Activated CD4-positive, CD25-positive, alpha-beta regulatory T cell treated with anti-CD3 and anti-CD28 coated beads, Interleukin-2, amount 50 U/mL, for 72 hours (primary cell): ENCODE measurements around the gene ACAP2.

Experiments
- DNase-seq: peaks from one replicate; pipeline ENCODE4 v3.0.0; 2021

Gene ACAP2

GRCh38 chr3:195258449-195259153 is 184.2 kb downstream of the ACAP2 start:
- DNase-seq, result no peak

GRCh38 chr3:195257454-195258448 is 185.1 kb downstream of the ACAP2 start:
- DNase-seq, result no peak

GRCh38 chr3:195256639-195257453 is 186.0 kb downstream of the ACAP2 start:
- no peak for DNase-seq

GRCh38 chr3:195255571-195256501 is 187.0 kb downstream of the ACAP2 start:
- DNase-seq, result no peak

GRCh38 chr3:195255176-195255500 is 187.7 kb downstream of the ACAP2 start:
- DNase-seq, result no peak

GRCh38 chr3:195254454-195255175 is 188.2 kb downstream of the ACAP2 start:
- DNase-seq, result no peak

- DNase-seq, result no peak
Observed at GRCh38 chr3:195253923-195254432, 188.8 kb downstream of the ACAP2 start.

GRCh38 chr3:195251336-195252065 is 191.3 kb downstream of the ACAP2 start:
- DNase-seq, result no peak

GRCh38 chr3:195250473-195251251 is 192.2 kb downstream of the ACAP2 start:
- no peak for DNase-seq

GRCh38 chr3:195249858-195250464 is 192.9 kb downstream of the ACAP2 start:
- DNase-seq, result no peak

- no peak for DNase-seq
Observed at GRCh38 chr3:195249057-195249770, 193.6 kb downstream of the ACAP2 start.

GRCh38 chr3:195248281-195248680 is 194.5 kb downstream of the ACAP2 start:
- no peak for DNase-seq

- DNase-seq, result no peak
Observed at GRCh38 chr3:195247863-195248189, 195.0 kb downstream of the ACAP2 start.

- DNase-seq, result no peak
Observed at GRCh38 chr3:195247086-195247862, 195.5 kb downstream of the ACAP2 start.

- DNase-seq, result no peak
Observed at GRCh38 chr3:195246581-195246995, 196.2 kb downstream of the ACAP2 start.

GRCh38 chr3:195245531-195245951 is 197.3 kb downstream of the ACAP2 start:
- no peak for DNase-seq

- no peak for DNase-seq
Observed at GRCh38 chr3:195241592-195242355, 201.0 kb downstream of the ACAP2 start.
